A549 treated with AZD9567 at 1 μM for 4 hours (cell line): Measurements from ENCODE around the gene CST7. TPM values are rescaled to one million over a fixed set of nuclear protein-coding genes. Genes with fewer than 3 reads are reported as not detected.

Experiments
- total RNA-seq: library from RNA; stranded (reverse); fragments of 200-300 nt; extraction: Qiagen RNA extraction; gene quantifications from 5 replicates; pipeline ENCODE4 v1.2.3, GENCODE V29; 2022; ENCODE audit not compliant: insufficient read depth

CST7 gene
- total RNA-seq: not detected in 5 replicates

GRCh38 chr20:24948939-24949679 lies at the start of gene CST7:
Gene CST7, plus strand, starts transcription at chr20:24949269. Its CDS starts 237 bp downstream, at chr20:24949506.

GRCh38 chr20:24992487-24993205 lies 43.6 kb downstream of the CST7 start, which contains the start of gene APMAP:
Gene APMAP, minus strand, starts transcription at chr20:24992751. Its CDS starts 63 bp downstream, at chr20:24992688.

Other genes with a start within 250 kb of the CST7 start
- 178 to 188 TPM (median 183 TPM) in 5 replicates for gene APMAP, start 43.5 kb downstream of the CST7 start, total RNA-seq
- gene ACSS1, start 108.9 kb downstream of the CST7 start, total RNA-seq: 11.6 to 17.3 TPM (median 15.1 TPM) in 5 replicates
- gene VSX1, start 132.9 kb downstream of the CST7 start, total RNA-seq: 0.77 to 0.88 TPM (median 0.83 TPM) in 4 of 5 replicates, not detected in the other
- 157 to 186 TPM (median 164 TPM) in 5 replicates for gene ENTPD6, start 246.4 kb downstream of the CST7 start, total RNA-seq